HepG2 (cell line): Measurements from ENCODE around the gene CDK8.

Experiments
- CBFB ChIP-seq: sonication (generic); formaldehyde crosslinking; IDR thresholded peaks from 2 replicates; pipeline ENCODE4 v1.4.0; 2020; ENCODE audit warnings: missing genetic modification reagents
- CTCF ChIP-seq: sonication (generic); formaldehyde crosslinking; IDR thresholded peaks from 2 replicates; pipeline ENCODE4 v1.5.0; 2020; ENCODE audit warnings: mild to moderate bottlenecking, missing genetic modification reagents, moderate library complexity
- KDM1A ChIP-seq: IDR thresholded peaks from 2 replicates; pipeline ENCODE4 v1.6.1; 2016; ENCODE audit warnings: missing compliant biosample characterization
- NR2F6 ChIP-seq, 2 experiments: IDR thresholded peaks; 2 replicates each; pipeline ENCODE4 v1.6.1; 2016; ENCODE audit warnings: antibody characterized with exemption in 1 of 2, mild to moderate bottlenecking in 1 of 2
- POLR2A ChIP-seq, 2 experiments: IDR thresholded peaks; 2 replicates each; pipeline ENCODE4 v1.6.1; 2011; ENCODE audit warnings: low read depth in 2 of 2, low read length in 2 of 2, mild to moderate bottlenecking in 1 of 2, moderate library complexity in 1 of 2; ENCODE audit not compliant: insufficient read depth in 1 of 2
- POLR2AphosphoS5 ChIP-seq: IDR thresholded peaks from 2 replicates; pipeline ENCODE4 v1.6.1; 2012; ENCODE audit warnings: low read depth, low read length
- SP1 ChIP-seq, 2 experiments: fragments of 450-650 bp in 1 of 2; sonication (generic) in 1 of 2; formaldehyde crosslinking in 1 of 2; IDR thresholded peaks; 2 replicates each; pipeline versions ENCODE4 v1.4.0 to v1.6.1; 2016 to 2020; ENCODE audit warnings: missing genetic modification reagents in 1 of 2
- SRY ChIP-seq: sonication (generic); formaldehyde crosslinking; IDR thresholded peaks from 2 replicates; pipeline ENCODE4 v1.8.0; 2022; ENCODE audit warnings: mild to moderate bottlenecking, missing genetic modification reagents
- YY1 ChIP-seq: IDR thresholded peaks from 2 replicates; pipeline ENCODE4 v1.6.1; 2011; ENCODE audit warnings: low read length, low read depth, moderate library complexity, mild to moderate bottlenecking; ENCODE audit not compliant: insufficient read depth, insufficient replicate concordance
- ZBTB34 ChIP-seq: sonication (generic); formaldehyde crosslinking; IDR thresholded peaks from 2 replicates; pipeline ENCODE4 v1.8.0; 2022; ENCODE audit warnings: mild to moderate bottlenecking, missing genetic modification reagents
- ZBTB49 ChIP-seq: sonication (generic); formaldehyde crosslinking; IDR thresholded peaks from 2 replicates; pipeline ENCODE4 v1.4.0; 2020; ENCODE audit warnings: missing genetic modification reagents, borderline replicate concordance

GRCh38 chr13:26320766-26321165 is 66.8 kb downstream of the CDK8 start:
- TF ChIP-seq POLR2AphosphoS5: no peak
- no peak for TF ChIP-seq ZBTB49 (CRISPR knock-in tag)
- no peak for TF ChIP-seq KDM1A (CRISPR knock-in tag)
- TF ChIP-seq CTCF: no peak
- TF ChIP-seq SP1 (IDR thresholded peaks at IDR 0.05): no peak
- no peak for TF ChIP-seq SP1 (CRISPR knock-in tag; IDR thresholded peaks at IDR 0.05)
- TF ChIP-seq SRY (CRISPR knock-in tag): no peak
- no peak for TF ChIP-seq NR2F6 (IDR thresholded peaks at IDR 0.05)
- no peak for TF ChIP-seq NR2F6 (CRISPR knock-in tag; IDR thresholded peaks at IDR 0.05)
- no peak for TF ChIP-seq ZBTB34
- no peak for TF ChIP-seq POLR2A (IDR thresholded peaks at IDR 0.05; ENCODE audit: insufficient read depth in 1 of 2, low read depth in 2 of 2, low read length in 2 of 2)
- no peak for TF ChIP-seq YY1
- TF ChIP-seq CBFB (CRISPR knock-in tag): no peak
